ENCODE results near the gene SLC8A1.

The SLC8A1 gene

GRCh38 chr2:40480073-40480472 is 28.2 kb upstream of the SLC8A1 start:
- H3K4me3 ChIP-seq (ENCODE audit: low read depth, low read length): no peak overlapping the region
- no peak for DNase-seq (ENCODE audit: low read depth, low spot score)
- CTCF ChIA-PET: interaction anchor here (3.8 to 3.9 kb wide), 2 partner anchors 8 to 30 kb away, joined by 9 to 32 read pairs; no protein-coding TSS in a partner anchor
- no peak for TF ChIP-seq CTCF (IDR thresholded peaks at IDR 0.05; ENCODE audit: insufficient read depth, low read length, missing control alignments)
- POLR2A ChIA-PET: no interaction called here

- CTCF ChIA-PET: interaction anchor here (0.7 to 3.9 kb wide), 2 partner anchors 11 to 26 kb away, joined by 3 to 32 read pairs; no protein-coding TSS in a partner anchor
- DNase-seq (ENCODE audit: low read depth, low spot score): no peak
- H3K4me3 ChIP-seq (ENCODE audit: low read depth, low read length): no peak overlapping the region
- POLR2A ChIA-PET: no interaction called here
- no peak for TF ChIP-seq CTCF (IDR thresholded peaks at IDR 0.05; ENCODE audit: insufficient read depth, low read length, missing control alignments)
Measured at GRCh38 chr2:40477361-40477760, 25.5 kb upstream of the SLC8A1 start.

GRCh38 chr2:40476436-40476835 is 24.5 kb upstream of the SLC8A1 start:
- ChIA-PET POLR2A (no interaction called here), CTCF (interaction anchor here (0.5 to 3.9 kb wide), 3 partner anchors 12 to 172 kb away, joined by 3 to 32 read pairs (median 3); no protein-coding TSS in a partner anchor)
- no peak overlapping the region for H3K4me3 ChIP-seq (ENCODE audit: low read depth, low read length)
- no peak for DNase-seq (ENCODE audit: low read depth, low spot score)
- TF ChIP-seq CTCF (IDR thresholded peaks at IDR 0.05; ENCODE audit: insufficient read depth, low read length, missing control alignments): no peak

- DNase-seq (ENCODE audit: low read depth, low spot score): no peak
- no peak for TF ChIP-seq CTCF (IDR thresholded peaks at IDR 0.05; ENCODE audit: insufficient read depth, low read length, missing control alignments)
- CTCF ChIA-PET: no interaction called here
- POLR2A ChIA-PET: no interaction called here
- no peak overlapping the region for H3K4me3 ChIP-seq (ENCODE audit: low read depth, low read length)
Measured at GRCh38 chr2:40474306-40474705, 22.4 kb upstream of the SLC8A1 start.

- CTCF ChIA-PET: no interaction called here
- no peak for TF ChIP-seq CTCF (IDR thresholded peaks at IDR 0.05; ENCODE audit: insufficient read depth, low read length, missing control alignments)
- POLR2A ChIA-PET: no interaction called here
- no peak for DNase-seq (ENCODE audit: low read depth, low spot score)
- no peak overlapping the region for H3K4me3 ChIP-seq (ENCODE audit: low read depth, low read length)
Measured at GRCh38 chr2:40471866-40472265, 20.0 kb upstream of the SLC8A1 start.

- POLR2A ChIA-PET: no interaction called here
- DNase-seq (ENCODE audit: low read depth, low spot score): no peak
- H3K4me3 ChIP-seq (ENCODE audit: low read depth, low read length): no peak overlapping the region
- TF ChIP-seq CTCF (IDR thresholded peaks at IDR 0.05; ENCODE audit: insufficient read depth, low read length, missing control alignments): no peak
- CTCF ChIA-PET: no interaction called here
Measured at GRCh38 chr2:40470822-40471813, 19.2 kb upstream of the SLC8A1 start.
